ENCODE results near the gene SFXN1.

SFXN1 gene

DNA sequence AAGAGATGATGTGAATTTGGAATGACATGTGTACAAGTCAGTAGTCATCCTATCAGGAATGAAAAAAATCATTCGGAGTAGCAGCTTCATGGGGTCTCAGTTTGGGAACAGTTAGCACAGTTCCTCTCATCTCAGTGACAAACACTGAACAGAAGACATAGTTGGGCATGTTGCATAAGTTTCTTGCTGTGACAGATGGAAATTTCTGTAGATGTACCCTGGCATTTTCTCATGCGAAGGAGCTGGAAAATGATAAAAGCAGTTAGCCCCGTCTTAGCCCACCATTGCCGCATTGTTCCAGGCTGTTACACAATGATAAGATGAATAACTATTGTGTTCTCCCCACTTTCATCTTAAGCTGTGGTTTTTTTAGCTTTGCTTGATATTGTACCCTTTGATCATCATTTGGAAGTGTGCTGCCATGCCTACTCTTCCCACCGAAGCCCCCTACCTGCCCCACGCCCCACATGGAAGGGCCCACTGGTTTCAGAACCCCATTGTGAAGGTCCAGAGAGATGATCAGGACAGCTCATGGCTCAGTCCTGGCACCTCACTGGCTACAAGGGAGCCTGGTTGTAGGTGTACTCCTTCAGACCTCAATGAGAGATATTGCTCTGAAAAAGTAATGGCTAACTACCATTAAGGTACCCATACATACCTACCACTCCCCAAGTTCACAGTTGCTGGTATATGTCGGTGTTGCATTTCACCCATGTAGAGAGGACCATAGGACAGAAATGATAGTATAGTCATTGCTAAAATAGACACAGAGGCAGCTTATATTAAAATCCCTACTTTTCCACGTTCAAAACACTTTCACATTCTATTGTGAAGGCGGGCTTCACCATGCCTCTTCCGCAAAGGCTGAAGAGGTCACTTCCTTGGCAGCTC lies 38.8 kb downstream of the SFXN1 start:
- Histone ChIP-seq H3K9ac (ENCODE audit: low read length in 5 of 5) (no peak overlapping the region), H3K9me3 (ENCODE audit: control insufficient read depth in 5 of 5, low read length in 5 of 5) (peaks cover 0 to 3% (median 0%) of the 10 kb centered on the region in 5 donors), H3K27me3 (ENCODE audit: control insufficient read depth in 5 of 5, insufficient read depth in 4 of 5, low read length in 5 of 5) (no peaks in the 10 kb centered on the region), H3K4me3 (ENCODE audit: low read depth in 1 of 5, low read length in 5 of 5) (no peak overlapping the region), H3K36me3 (ENCODE audit: control insufficient read depth in 5 of 5, insufficient read depth in 5 of 5, low read length in 5 of 5) (peaks cover 46 to 70% (median 58%) of the 10 kb centered on the region in 5 donors), H3K27ac (ENCODE audit: low read depth, low read length) (no peak overlapping the region), H3K4me1 (ENCODE audit: control insufficient read depth in 5 of 5, insufficient read depth in 5 of 5, low read length in 5 of 5) (no peaks in the 10 kb centered on the region)

DNA sequence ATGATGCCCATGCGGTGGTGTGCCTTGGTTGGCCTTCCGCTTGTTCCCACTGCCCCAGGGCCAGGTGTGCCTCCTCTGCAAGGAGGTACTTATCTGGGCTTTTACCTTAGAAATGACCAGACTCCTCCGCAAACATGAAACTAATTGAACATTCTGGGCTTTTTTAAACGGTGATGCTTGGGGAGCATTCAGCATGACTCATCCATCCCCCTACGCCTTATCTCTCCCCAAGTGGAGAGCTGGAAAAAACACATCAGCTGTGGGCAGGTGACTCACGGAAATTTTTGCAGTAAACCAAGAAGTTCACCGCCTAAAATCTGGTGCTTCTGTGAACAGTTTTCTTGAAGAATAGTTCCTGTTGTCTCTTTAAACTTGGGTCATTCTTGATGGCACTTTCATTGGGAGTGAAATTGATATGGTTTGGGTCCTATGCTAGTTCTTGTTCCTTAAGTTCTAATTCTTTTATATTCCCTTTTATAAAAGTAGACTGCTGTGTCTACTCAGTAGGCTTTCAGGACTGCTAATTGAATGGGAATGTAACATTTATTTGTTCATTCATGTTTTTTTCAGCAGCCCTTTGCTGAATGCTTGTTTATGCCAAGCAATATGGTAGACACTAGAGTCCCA lies 39.6 kb downstream of the SFXN1 start:
- Histone ChIP-seq H3K27ac (ENCODE audit: low read depth, low read length) (no peak overlapping the region), H3K9ac (ENCODE audit: low read length in 5 of 5) (no peak overlapping the region), H3K9me3 (ENCODE audit: control insufficient read depth in 5 of 5, low read length in 5 of 5) (peaks cover 0 to 3% (median 0%) of the 10 kb centered on the region in 5 donors), H3K4me3 (ENCODE audit: low read depth in 1 of 5, low read length in 5 of 5) (no peak overlapping the region), H3K4me1 (ENCODE audit: control insufficient read depth in 5 of 5, insufficient read depth in 5 of 5, low read length in 5 of 5) (no peaks in the 10 kb centered on the region), H3K36me3 (ENCODE audit: control insufficient read depth in 5 of 5, insufficient read depth in 5 of 5, low read length in 5 of 5) (peaks cover 50 to 70% (median 63%) of the 10 kb centered on the region in 5 donors), H3K27me3 (ENCODE audit: control insufficient read depth in 5 of 5, insufficient read depth in 4 of 5, low read length in 5 of 5) (no peaks in the 10 kb centered on the region)

DNA sequence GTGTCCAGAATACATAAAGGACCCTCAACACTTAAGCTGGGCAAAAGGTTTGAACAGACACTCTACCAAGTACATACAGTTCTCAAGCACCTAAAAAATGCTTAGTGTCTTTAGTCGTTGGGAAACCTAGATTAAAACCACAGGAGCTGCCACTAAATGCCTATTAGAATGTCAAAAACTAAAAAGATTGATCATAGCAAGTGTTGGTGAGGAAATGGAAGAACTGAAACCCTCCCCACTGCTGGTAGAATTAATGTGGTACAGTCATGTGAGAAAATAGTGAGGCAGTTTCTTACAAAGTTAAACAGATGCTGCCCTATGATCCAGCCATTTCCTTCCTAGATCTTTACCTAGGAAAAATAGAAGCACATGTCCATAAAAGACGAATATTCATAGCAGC lies 40.6 kb downstream of the SFXN1 start:
- no peak overlapping the region for H3K27ac ChIP-seq (ENCODE audit: low read depth, low read length)
- no peaks in the 10 kb centered on the region for H3K4me1 ChIP-seq (ENCODE audit: control insufficient read depth in 5 of 5, insufficient read depth in 5 of 5, low read length in 5 of 5)
- no peak overlapping the region for H3K4me3 ChIP-seq (ENCODE audit: low read depth in 1 of 5, low read length in 5 of 5)
- H3K9me3 ChIP-seq (ENCODE audit: control insufficient read depth in 5 of 5, low read length in 5 of 5), result peaks cover 0 to 3% (median 0%) of the 10 kb centered on the region in 5 donors
- no peaks in the 10 kb centered on the region for H3K27me3 ChIP-seq (ENCODE audit: control insufficient read depth in 5 of 5, insufficient read depth in 4 of 5, low read length in 5 of 5)
- H3K36me3 ChIP-seq (ENCODE audit: control insufficient read depth in 5 of 5, insufficient read depth in 5 of 5, low read length in 5 of 5), result peaks cover 41 to 63% (median 58%) of the 10 kb centered on the region in 5 donors
- no peak overlapping the region for H3K9ac ChIP-seq (ENCODE audit: low read length in 5 of 5)

DNA sequence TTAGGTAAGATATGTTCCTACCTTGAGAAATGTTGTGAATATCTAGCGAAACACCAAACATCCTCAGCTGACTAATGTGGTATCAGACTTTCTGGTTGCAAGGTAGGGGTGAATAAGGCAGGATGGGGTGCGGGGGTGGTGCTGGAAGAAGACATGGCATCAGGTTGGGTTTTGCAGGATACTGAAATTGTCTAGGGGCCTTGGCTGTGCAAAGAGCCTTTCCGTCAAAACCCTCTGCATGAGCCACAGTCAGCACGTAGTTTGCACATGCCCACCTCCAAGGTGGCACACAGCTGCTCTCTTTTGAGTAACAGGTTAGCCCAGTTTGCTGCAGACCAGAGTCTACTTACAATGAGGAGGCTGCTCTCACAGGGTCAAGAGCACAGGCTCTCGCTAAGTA lies 42.0 kb downstream of the SFXN1 start:
- Histone ChIP-seq H3K36me3 (ENCODE audit: control insufficient read depth in 5 of 5, insufficient read depth in 5 of 5, low read length in 5 of 5) (peaks cover 36 to 57% (median 53%) of the 10 kb centered on the region in 5 donors), H3K27me3 (ENCODE audit: control insufficient read depth in 5 of 5, insufficient read depth in 4 of 5, low read length in 5 of 5) (no peaks in the 10 kb centered on the region), H3K9me3 (ENCODE audit: control insufficient read depth in 5 of 5, low read length in 5 of 5) (peaks cover 0 to 3% (median 0%) of the 10 kb centered on the region in 5 donors), H3K9ac (ENCODE audit: low read length in 5 of 5) (no peak overlapping the region), H3K4me1 (ENCODE audit: control insufficient read depth in 5 of 5, insufficient read depth in 5 of 5, low read length in 5 of 5) (no peaks in the 10 kb centered on the region), H3K27ac (ENCODE audit: low read depth, low read length) (no peak overlapping the region), H3K4me3 (ENCODE audit: low read depth in 1 of 5, low read length in 5 of 5) (no peak overlapping the region)

DNA sequence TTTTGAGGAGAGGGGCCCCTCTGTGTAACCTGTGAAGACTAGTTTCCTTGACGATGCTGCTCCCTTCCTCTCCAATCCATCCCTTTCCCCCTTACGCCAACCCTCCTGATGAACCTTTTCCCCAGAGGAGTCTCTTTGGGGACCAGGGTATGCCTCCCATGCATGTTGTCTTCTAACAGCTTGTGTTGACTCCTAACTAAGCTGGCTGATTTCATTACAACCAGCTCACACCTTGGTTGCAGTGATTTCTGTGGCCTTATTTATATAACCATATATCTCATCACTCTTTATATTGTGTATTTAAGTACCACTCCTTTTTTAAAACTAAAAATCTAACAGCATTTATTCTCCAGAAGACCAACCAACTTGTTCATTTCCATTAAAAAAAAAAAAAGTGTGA lies 42.5 kb downstream of the SFXN1 start:
- Histone ChIP-seq H3K4me3 (ENCODE audit: low read depth in 1 of 5, low read length in 5 of 5) (no peak overlapping the region), H3K9me3 (ENCODE audit: control insufficient read depth in 5 of 5, low read length in 5 of 5) (peaks cover 0 to 3% (median 0%) of the 10 kb centered on the region in 5 donors), H3K4me1 (ENCODE audit: control insufficient read depth in 5 of 5, insufficient read depth in 5 of 5, low read length in 5 of 5) (no peaks in the 10 kb centered on the region), H3K9ac (ENCODE audit: low read length in 5 of 5) (no peak overlapping the region), H3K36me3 (ENCODE audit: control insufficient read depth in 5 of 5, insufficient read depth in 5 of 5, low read length in 5 of 5) (peaks cover 36 to 54% (median 50%) of the 10 kb centered on the region in 5 donors), H3K27ac (ENCODE audit: low read depth, low read length) (no peak overlapping the region), H3K27me3 (ENCODE audit: control insufficient read depth in 5 of 5, insufficient read depth in 4 of 5, low read length in 5 of 5) (no peaks in the 10 kb centered on the region)

DNA sequence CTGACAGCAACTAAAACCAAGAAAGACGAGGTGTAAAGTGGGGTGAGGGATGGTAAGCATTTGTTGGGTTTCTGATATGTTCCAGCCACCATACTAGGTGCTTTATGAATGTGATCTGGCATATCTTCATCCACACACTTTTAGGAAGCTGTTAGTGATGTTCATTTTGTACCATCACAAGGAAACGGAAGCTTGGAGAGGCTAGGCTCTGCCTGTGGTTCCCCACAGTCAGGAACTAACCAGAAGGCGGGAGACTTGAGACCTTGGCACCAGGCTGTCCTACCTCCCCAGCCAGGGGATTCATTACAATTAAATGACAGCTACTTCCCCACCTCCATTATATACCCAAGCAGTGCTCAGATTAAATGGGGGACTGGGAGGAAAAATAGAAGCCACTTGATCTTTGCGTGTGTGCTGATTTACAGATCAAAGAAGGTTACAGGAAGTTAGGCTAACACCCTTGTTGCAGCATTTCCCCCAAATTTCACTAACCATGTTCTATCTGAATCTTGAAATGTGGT lies 43.0 kb downstream of the SFXN1 start:
- Histone ChIP-seq H3K36me3 (ENCODE audit: control insufficient read depth in 5 of 5, insufficient read depth in 5 of 5, low read length in 5 of 5) (peaks cover 38 to 52% (median 49%) of the 10 kb centered on the region in 5 donors), H3K4me1 (ENCODE audit: control insufficient read depth in 5 of 5, insufficient read depth in 5 of 5, low read length in 5 of 5) (no peaks in the 10 kb centered on the region), H3K27me3 (ENCODE audit: control insufficient read depth in 5 of 5, insufficient read depth in 4 of 5, low read length in 5 of 5) (no peaks in the 10 kb centered on the region), H3K9me3 (ENCODE audit: control insufficient read depth in 5 of 5, low read length in 5 of 5) (peaks cover 0 to 3% (median 0%) of the 10 kb centered on the region in 5 donors), H3K9ac (ENCODE audit: low read length in 5 of 5) (no peak overlapping the region), H3K27ac (ENCODE audit: low read depth, low read length) (no peak overlapping the region), H3K4me3 (ENCODE audit: low read depth in 1 of 5, low read length in 5 of 5) (no peak overlapping the region)

DNA sequence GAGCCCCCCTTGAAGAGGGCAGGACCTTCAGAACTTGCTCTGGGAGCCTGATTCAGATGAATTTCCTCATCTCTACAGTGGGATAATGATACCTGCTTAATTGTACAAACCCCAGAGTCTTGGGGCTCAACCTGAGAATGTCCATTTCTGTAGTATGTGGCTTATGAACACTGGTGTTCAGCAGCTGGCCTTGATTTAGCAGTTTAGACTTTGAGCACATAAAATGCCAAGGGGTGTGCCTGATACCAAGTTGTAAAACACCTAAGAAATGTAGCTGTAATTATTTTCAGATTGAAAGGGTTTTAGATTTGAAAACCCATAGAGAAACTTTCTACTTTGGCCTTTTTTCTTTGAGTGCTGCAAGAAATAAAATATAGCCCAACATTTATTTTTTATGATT lies 44.9 kb downstream of the SFXN1 start:
- Histone ChIP-seq H3K27ac (ENCODE audit: low read depth, low read length) (no peak overlapping the region), H3K9me3 (ENCODE audit: control insufficient read depth in 5 of 5, low read length in 5 of 5) (peaks cover 0 to 2% (median 0%) of the 10 kb centered on the region in 5 donors), H3K9ac (ENCODE audit: low read length in 5 of 5) (no peak overlapping the region), H3K4me3 (ENCODE audit: low read depth in 1 of 5, low read length in 5 of 5) (no peak overlapping the region), H3K36me3 (ENCODE audit: control insufficient read depth in 5 of 5, insufficient read depth in 5 of 5, low read length in 5 of 5) (peaks cover 27 to 45% (median 41%) of the 10 kb centered on the region in 5 donors), H3K27me3 (ENCODE audit: control insufficient read depth in 5 of 5, insufficient read depth in 4 of 5, low read length in 5 of 5) (no peaks in the 10 kb centered on the region), H3K4me1 (ENCODE audit: control insufficient read depth in 5 of 5, insufficient read depth in 5 of 5, low read length in 5 of 5) (no peaks in the 10 kb centered on the region)

DNA sequence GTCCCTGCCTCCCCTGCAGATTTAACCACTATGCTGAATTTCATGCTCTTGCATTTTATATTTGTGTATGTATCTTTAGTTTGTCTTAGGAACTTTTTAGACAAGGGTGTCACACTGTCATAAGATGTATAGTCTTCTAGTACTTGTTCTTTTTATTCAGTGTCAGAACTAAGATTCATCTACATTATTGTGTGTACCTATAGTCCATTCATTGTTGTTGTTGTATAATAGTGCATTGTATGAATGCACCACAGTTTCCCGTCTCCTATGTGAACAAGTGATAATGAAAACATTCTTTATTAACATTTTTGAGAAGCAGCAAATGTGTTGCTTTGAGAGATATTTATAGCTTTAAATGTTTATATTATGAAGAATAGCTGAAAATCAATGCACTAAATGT lies 45.9 kb downstream of the SFXN1 start:
- no peak overlapping the region for H3K27ac ChIP-seq (ENCODE audit: low read depth, low read length)
- no peaks in the 10 kb centered on the region for H3K9me3 ChIP-seq (ENCODE audit: control insufficient read depth in 5 of 5, low read length in 5 of 5)
- H3K27me3 ChIP-seq (ENCODE audit: control insufficient read depth in 5 of 5, insufficient read depth in 4 of 5, low read length in 5 of 5), result no peaks in the 10 kb centered on the region
- peaks cover 21 to 45% (median 37%) of the 10 kb centered on the region in 5 donors for H3K36me3 ChIP-seq (ENCODE audit: control insufficient read depth in 5 of 5, insufficient read depth in 5 of 5, low read length in 5 of 5)
- H3K4me3 ChIP-seq (ENCODE audit: low read depth in 1 of 5, low read length in 5 of 5), result no peak overlapping the region
- H3K4me1 ChIP-seq (ENCODE audit: control insufficient read depth in 5 of 5, insufficient read depth in 5 of 5, low read length in 5 of 5), result no peaks in the 10 kb centered on the region
- H3K9ac ChIP-seq (ENCODE audit: low read length in 5 of 5), result no peak overlapping the region

DNA sequence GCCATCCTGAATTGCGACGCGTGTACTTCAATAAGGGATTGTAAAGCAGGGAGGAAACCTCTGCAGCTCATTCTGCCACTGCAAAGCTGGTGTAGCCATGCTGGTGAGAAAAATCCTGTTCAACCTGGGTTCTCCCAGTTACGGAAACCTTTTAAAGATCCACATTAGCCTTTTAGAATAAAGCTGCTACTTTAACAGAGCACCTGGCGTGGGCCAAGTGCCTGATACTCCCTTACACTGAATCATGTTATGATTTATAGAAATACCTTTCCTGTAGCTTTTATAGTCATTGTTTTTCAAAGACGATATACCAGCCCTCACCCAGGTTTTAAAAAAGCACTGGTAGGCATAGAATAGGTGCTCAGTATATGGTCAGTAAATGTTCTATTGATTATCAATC lies 48.3 kb downstream of the SFXN1 start:
- Histone ChIP-seq H3K36me3 (ENCODE audit: control insufficient read depth in 5 of 5, insufficient read depth in 5 of 5, low read length in 5 of 5) (peaks cover 10 to 37% (median 27%) of the 10 kb centered on the region in 5 donors), H3K27ac (ENCODE audit: low read depth, low read length) (no peak overlapping the region), H3K4me3 (ENCODE audit: low read depth in 1 of 5, low read length in 5 of 5) (no peak overlapping the region), H3K4me1 (ENCODE audit: control insufficient read depth in 5 of 5, insufficient read depth in 5 of 5, low read length in 5 of 5) (no peaks in the 10 kb centered on the region), H3K27me3 (ENCODE audit: control insufficient read depth in 5 of 5, insufficient read depth in 4 of 5, low read length in 5 of 5) (no peaks in the 10 kb centered on the region), H3K9ac (ENCODE audit: low read length in 5 of 5) (no peak overlapping the region), H3K9me3 (ENCODE audit: control insufficient read depth in 5 of 5, low read length in 5 of 5) (no peaks in the 10 kb centered on the region)

DNA sequence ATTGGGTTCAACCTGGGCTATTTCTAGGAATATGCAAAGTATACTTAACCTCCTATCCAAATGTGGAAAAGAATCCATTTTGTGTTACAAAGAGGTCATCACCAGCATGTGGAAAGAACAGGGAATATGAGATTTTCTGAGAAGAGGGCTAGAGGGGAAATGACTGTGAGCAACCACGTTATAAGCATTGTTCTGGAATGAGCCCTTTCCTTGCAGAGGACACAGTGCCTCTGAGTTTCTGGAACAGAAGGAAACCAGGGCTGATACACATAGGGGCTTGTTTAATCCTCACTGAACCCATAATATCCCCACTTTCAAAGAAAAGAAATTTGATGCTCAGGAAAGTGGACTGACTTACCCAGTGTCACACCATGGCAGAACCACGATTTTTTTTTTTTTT lies 53.0 kb downstream of the SFXN1 start:
- Histone ChIP-seq H3K4me1 (ENCODE audit: control insufficient read depth in 5 of 5, insufficient read depth in 5 of 5, low read length in 5 of 5) (peaks cover 0 to 5% (median 4%) of the 10 kb centered on the region in 5 donors), H3K27me3 (ENCODE audit: control insufficient read depth in 5 of 5, insufficient read depth in 4 of 5, low read length in 5 of 5) (no peaks in the 10 kb centered on the region), H3K9ac (ENCODE audit: low read length in 5 of 5) (no peak overlapping the region), H3K4me3 (ENCODE audit: low read depth in 1 of 5, low read length in 5 of 5) (no peak overlapping the region), H3K9me3 (ENCODE audit: control insufficient read depth in 5 of 5, low read length in 5 of 5) (no peaks in the 10 kb centered on the region), H3K27ac (ENCODE audit: low read depth, low read length) (no peak overlapping the region), H3K36me3 (ENCODE audit: control insufficient read depth in 5 of 5, insufficient read depth in 5 of 5, low read length in 5 of 5) (peaks cover 0 to 24% (median 16%) of the 10 kb centered on the region in 5 donors)

All from subcutaneous abdominal adipose tissue (tissue), 5 donors.